CD4-positive, alpha-beta T cell treated with Interleukin-17A for 4 hours (primary cell): Measurements from ENCODE around the gene SLC25A36.
A peak's percentile ranks its signal among the peaks of the same experiment; 100 is the strongest.
"Not testable (repeated sequence)": the region's sequence is repeated elsewhere in the genome, so short reads cannot be mapped to it uniquely, and the experiment has no call there.

ENCODE experiments used
- DNase-seq: peaks from one replicate; pipeline ENCODE4 v3.0.0-alpha.2; 2020; ENCODE audit warnings: mixed read lengths

The SLC25A36 gene

DNA sequence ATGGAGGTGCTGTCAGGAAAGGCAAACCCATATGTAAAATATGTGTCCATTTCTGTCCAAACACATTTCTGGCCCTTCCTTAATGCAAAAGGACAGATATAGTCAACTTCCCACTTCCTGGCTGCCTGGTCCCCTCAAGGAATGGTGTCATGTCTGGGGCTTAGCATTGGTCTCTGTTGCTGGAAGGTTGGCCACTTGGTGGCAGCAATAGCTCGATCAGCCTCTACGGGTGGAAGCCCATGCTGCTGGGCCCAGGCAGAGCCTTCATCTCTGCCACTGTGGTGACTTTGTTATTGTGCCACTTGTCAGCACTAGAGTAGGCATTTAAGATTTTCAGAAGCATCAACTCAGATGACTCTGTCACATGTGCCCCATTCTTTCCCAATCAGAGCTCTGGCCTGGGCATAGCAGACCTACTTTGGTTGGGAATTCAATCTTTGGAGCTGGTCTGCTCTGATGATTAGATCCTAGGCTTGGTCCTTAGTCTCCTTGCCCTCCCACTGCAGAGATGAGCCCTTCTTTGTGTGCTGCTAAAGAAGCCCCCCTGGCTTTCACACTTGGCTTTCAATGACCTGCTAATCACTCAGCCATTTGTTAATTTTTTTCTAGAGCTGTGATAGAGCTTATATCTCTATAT, 58.5 kb downstream of the SLC25A36 start:
- DNase-seq: peak; percentile 56

DNA sequence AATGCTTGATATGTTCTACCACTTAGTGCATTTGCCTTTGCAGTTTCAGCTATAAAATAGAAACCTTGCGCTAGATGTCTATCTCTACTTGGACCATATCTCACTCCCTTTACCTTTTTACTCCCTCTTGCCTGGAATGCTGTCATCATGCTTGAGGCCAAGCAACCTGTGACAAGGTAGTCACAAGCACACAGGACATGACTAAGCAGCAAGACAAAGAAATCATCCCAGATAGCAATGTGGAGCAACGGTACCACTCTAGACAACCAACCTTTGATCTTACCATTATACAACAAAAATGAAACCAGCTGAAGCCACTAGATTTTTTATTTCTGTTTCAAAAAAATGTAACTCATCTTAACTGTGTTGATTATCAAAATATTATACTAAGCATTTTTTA, 59.0 kb downstream of the SLC25A36 start:
- DNase-seq: no peak

DNA sequence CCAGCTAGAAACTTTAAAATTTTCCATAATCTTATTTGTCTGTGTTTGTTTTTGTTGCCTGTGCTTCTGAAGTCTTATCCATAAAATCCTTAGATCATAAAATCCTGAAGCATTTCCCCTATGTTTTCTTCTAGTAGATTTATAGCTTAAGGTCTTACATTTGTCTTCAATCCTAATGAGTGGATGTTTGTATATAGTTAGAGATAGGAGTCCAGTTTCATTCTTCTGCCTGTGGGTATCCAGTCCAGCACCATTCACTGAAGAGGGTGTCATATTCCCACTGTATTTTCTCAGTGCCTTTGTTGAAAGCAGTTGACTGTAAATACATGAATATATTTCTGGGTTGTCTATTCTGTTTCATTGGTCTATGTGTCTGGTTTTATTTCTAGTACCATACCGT, 64.7 kb downstream of the SLC25A36 start:
- no peak for DNase-seq

DNA sequence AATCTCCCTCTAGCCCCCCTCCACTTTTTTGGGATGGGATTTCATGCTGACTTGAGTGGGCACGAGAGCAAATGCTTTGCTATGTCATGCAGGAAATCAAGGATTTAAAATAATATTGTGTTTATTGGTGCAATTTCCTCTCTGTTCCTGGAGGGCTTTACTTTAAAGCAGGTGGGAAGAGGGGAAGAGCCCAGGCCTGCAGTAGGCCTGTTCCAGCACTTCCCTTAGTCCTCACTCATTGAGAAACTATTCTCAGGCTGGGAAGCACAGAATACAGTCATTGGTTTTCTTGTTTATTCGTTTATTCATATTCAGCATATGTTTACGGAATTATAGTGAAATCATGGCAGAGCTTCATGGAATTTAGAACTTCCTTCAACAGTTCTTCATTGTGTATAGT, 67.9 kb downstream of the SLC25A36 start:
- no peak for DNase-seq

DNA sequence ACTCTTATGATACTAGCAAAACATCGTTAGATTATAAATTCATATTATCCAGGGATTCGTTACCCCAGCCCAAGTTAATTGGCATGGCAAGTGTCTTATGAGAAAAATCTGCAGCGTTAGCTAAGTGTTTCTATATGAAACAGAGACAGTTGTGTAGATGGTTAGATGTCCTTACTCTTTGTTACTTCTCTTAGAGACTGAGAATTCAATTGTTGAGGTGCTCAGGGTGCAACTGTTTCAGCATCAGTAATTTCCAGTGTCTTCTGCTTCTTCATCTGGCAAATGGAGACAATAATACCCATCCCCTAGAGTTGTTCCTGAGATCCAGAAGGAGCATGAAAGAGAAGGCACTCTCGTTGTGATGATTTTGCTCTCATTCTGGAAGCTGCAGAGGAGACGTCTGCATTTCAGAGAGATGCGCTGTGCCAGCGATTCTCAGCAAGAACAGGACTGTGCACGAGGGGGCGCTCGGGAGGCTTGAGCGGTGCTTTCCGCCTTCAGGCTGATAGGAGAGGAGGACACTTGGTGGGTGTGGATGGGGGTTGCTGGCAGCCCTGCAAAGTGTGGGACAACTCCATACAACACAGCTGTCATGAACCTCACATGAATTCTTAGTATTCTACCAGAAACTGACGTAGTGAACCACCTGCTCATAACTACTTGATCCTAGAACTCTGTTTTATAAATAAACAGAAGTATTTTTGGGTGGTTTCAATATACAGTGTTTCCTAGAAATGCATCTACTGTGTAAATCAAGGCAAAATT, 69.8 kb downstream of the SLC25A36 start:
- DNase-seq: peak; percentile 76

DNA sequence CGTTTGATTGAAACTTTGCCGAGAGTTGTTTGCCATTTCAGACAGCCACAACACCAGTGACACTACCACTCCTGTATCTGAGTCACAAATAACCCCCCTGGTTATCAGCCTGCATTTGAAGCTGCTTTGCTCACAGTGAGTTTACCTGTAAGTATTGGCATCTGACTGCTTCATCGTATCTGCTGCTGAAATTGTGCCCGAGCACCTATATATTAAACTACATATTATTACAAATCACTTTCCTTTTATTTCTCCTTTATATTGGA, 70.3 kb downstream of the SLC25A36 start:
- DNase-seq: no peak

DNA sequence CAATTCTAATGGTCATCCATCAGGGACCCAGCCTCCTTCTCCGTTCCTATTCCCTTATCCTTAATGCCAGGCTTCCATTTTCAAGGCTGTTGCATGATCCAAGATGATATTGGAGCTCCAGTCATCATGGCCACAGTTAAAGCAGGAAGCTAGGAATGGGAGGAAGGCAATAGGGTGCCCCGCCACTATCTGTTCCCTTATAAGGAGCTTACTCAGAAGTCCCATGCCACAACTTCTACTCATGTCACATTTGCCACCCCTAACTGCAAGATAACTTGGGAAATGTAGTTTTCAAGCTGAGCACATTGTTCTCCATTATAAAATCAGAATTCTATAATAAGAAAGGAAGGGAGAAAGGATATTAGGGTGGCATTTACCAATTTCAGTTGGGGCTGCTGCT, 70.9 kb downstream of the SLC25A36 start:
- DNase-seq: no peak

DNA sequence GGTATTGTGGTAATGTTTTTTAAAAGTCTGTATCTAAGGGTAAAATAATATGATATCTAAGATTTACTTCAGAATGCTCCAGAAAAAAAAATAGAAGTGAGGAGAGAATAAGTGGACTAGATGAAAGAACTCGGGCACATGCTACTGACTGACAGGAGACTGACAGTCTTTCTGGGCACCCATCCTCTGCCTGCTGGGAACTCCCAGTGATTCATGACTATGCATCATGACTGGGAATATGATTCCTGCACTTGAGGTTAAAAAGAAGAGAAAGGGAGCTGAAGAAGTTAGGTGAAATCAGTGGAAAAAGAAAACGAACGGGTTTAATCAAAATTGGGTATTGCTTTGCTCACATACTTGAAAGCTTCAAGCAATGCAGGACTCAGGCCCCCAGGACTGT, 73.8 kb downstream of the SLC25A36 start:
- DNase-seq: no peak

DNA sequence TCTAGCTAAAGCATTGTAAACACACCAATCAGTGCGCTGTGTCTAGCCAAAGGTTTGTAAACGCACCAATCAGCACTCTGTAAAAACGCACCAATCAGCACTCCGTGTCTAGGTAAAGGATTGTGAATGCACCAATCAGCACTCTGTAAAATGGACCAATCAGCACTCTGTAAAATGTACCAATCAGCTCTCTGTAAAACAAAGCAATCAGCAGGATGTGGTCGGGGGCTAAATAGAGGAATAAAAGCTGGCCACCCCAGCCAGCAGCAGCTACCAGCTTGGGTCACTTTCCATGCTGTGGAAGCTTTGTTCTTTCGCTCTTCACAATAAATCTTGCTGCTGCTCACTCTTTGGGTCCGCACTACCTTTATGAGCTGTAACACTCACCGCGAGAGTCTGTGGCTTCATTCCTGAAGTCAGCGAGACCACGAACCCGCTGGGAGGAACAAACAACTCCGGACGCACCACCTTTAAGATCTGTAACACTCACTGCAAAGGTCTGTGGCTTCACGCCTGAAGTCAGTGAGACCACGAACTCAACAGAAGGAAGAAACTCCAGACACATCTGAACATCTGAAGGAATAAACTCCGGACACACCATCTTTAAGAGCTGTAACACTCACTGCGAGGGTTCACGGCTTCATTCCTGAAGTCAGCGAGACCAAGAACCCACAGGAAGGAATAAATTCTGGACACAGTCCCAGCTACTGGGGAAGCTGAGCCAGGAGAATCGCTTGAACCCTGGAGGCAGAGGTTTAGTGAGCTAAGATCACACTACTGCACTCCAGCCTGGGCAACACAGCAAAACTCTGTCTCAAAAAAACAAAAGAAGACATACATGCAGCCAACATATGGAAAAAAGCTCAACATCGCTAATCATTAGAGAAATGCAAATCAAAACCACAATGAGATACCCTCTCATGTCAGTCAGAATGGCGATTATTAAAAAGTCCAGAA, 76.0 kb downstream of the SLC25A36 start:
- not testable (repeated sequence) for DNase-seq

DNA sequence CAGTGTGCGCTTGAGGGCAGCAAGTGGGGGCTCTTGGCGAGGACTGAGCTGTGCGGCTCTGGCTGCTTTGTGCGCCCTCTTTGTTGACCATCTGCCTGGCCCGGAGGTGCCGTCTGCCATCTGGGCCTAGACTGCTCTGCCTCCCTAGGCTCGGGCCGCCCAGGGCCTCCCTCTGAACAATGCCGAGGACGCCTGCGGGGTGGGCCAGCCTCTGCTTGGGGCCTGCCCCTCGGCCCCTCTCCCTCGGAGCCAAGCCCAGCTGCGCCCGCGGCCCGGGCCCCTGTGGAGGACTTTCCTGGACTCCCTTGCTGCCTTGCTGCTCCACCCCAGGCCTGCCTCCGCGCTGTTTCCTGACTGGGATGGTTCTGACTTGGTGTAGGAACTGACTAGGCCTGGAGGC, 77.6 kb downstream of the SLC25A36 start:
- DNase-seq: no peak

DNA sequence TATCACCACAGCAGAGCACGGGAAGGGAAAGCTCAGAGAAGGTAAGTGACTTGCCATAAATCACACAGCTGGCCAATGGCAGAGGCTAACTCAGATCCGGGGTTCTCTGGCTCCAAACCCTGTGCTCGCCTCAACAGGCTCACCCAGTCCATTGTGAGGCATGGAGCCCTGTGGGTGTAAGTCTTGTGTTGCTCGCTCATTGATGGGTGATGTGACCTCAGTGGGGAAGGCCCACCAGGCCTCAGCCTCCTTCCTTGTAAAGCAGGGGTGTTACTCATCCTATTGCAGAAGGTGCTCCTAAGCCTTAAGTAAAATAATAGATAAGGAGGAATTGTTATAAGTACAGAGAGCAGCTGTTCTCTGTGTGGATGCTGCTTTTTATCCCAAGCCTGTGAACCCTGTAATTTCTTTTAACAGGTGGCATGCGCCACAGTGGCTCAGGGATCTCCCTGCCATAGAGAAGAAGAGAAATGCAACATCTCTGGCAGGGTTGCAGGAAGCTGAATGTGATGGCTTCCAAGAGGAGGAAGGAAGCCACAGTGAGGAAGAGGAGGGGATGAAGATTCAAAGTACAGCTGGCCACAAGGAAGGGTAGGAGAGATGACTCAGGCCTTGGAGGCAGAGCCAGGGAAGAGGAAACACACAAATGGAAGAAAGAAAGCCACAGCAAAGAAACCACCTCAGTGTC, 78.7 kb downstream of the SLC25A36 start:
- no peak for DNase-seq

DNA sequence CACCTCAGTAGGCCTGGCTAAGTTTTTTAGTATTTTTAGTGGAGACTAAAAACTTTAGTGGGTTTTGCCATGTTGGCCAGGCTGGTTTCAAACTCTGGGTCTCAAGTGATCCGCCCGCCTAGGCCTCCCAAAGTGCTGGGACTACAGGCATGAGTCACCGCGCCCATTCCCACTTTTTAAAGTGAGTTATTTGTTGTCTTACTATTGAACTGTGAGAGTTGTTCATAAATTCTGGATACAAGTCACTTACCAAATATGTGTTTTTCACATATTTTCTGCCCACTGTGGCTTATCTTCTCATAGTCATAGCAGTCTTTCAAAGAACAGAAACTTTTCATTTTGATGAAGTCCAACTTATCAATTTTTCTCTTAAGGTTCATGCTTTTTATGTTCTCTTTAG, 79.6 kb downstream of the SLC25A36 start:
- DNase-seq: no peak
